GM18951 (cell line): ENCODE results near the gene XPNPEP2.

Experiments
- POLR2A ChIP-seq: IDR thresholded peaks from 4 replicates; pipeline ENCODE4 v1.6.1; 2011; ENCODE audit warnings: mild to moderate bottlenecking; ENCODE audit not compliant: insufficient read length, insufficient read depth; ENCODE audit errors: extremely low read depth
- in situ Hi-C: fragments of 300-500 bp; cut with MboI; formaldehyde crosslinking; loops from one replicate; pipeline ENCODE4 v1.12.0; 2022; ENCODE audit warnings: low sequenced_read_pairs, mixed read lengths, inconsistent platforms; ENCODE audit not compliant: unreplicated experiment

XPNPEP2 gene

GRCh38 chrX:129781680-129782495, 43.1 kb downstream of the XPNPEP2 start:
- in situ Hi-C loops: no loop called here
- TF ChIP-seq POLR2A: no peak

DNA sequence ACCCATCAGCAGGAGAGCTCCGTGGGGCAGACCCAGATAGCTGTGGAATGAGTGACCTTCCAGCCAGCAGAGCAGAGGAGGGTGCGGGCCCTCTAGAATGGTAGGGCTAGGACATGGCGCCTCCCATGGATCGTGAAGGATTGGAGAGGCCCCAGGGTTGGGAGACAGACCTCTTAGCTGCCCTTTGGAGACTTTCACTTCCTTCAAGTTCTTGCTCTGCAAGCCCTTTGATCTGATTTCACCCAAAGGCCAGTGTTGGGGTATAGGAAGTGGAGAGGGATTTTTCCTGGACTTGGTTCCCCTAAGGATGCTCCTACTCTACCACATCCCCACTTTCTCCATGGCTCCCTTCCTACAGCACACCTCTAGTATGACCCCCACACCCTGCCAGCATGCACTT, 43.9 kb downstream of the XPNPEP2 start:
- in situ Hi-C loops: no loop called here
- no peak for TF ChIP-seq POLR2A

GRCh38 chrX:129783291-129783713, 44.5 kb downstream of the XPNPEP2 start:
- in situ Hi-C loops: no loop called here
- TF ChIP-seq POLR2A: no peak

GRCh38 chrX:129784371-129784770, 45.6 kb downstream of the XPNPEP2 start:
- in situ Hi-C loops: no loop called here
- TF ChIP-seq POLR2A: no peak

DNA sequence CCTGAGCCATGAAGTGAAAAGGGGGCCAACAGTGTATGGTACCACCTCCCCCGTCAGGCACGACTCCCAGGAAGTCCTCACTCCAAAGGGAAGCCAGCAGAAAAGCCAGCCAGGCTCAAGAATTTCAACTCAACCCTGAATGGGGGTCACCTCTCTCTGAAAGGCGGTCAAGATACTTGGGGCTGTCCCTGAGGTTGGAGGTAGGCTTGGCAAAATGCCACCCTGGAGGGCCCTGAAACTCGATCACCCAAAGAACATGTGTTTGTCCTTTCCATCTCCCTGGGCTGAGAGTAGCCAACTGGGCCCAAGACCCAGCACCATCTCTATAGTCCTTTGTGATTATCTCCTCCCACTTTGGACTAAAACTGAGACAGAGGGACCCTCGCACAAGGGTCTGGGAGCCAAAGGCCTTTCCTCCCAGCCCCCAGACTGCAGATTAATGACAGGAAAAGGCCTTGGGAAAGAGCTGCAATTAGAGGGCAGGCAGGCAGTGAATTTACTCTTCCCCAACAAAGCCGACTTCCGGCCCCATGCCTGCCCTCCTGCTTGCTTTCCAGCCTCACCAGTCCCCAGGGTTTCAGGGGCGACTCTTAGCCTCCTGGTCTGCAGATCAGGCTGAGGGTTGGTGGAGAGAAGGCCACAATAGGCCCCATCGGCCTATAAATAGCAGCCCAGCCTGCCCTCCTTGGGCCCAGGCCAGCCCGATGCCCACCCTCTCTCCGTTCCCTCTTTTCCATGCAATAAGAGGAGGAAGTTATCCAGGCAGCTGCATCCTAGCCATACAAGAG, 46.6 kb downstream of the XPNPEP2 start:
- in situ Hi-C loops: no loop called here
- no peak for TF ChIP-seq POLR2A

DNA sequence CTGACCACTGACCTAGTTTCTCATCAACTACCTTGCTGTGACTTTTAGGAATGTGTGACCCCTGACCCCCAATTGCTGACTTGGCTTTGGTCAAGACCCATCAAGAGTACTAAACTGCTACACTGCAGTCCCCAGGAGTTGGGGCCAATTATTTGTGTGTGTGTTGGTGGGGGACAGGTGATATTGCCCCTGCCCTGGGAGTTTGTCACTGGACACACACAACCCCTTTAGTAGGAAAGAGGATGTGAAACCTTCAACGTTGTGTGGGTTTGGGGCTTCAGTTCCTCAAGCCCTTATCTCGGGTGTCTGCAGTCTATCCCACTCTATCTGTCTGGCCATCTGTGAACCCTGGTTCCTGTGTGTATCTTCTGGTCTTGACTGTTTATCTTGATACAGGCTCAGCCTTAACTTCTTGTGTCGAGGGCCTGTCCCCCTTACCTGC, 47.5 kb downstream of the XPNPEP2 start:
- TF ChIP-seq POLR2A: no peak
- in situ Hi-C loops: no loop called here

GRCh38 chrX:129787336-129788055, 48.7 kb downstream of the XPNPEP2 start:
- TF ChIP-seq POLR2A: no peak
- in situ Hi-C loops: no loop called here

GRCh38 chrX:129788527-129788926, 49.7 kb downstream of the XPNPEP2 start:
- in situ Hi-C loops: no loop called here
- no peak for TF ChIP-seq POLR2A

- in situ Hi-C loops: no loop called here
- no peak for TF ChIP-seq POLR2A
These were observed 51.4 kb downstream of the XPNPEP2 start for GRCh38 chrX:129790146-129790545.

DNA sequence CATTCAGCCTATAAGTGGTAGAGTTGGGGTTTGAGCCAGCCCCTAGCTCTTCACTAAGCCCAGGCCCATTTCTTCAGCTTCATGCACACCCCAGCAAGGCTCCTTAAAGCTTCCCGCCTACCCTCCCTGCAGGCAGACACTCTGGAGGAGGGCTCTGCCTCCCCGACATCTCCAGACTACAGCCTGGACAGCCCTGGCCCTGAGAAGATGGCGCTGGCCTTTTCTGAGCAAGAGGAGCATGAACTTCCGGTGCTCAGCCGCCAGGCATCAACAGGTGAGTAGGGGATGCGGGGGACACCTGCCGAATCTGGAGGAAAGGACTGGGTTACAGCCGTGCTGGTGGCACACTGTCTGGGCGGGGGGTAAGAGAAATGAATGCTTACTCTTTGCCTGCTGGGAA, 52.0 kb downstream of the XPNPEP2 start:
- in situ Hi-C loops: no loop called here
- TF ChIP-seq POLR2A: no peak

GRCh38 chrX:129791336-129791735, 52.6 kb downstream of the XPNPEP2 start:
- in situ Hi-C loops: no loop called here

DNA sequence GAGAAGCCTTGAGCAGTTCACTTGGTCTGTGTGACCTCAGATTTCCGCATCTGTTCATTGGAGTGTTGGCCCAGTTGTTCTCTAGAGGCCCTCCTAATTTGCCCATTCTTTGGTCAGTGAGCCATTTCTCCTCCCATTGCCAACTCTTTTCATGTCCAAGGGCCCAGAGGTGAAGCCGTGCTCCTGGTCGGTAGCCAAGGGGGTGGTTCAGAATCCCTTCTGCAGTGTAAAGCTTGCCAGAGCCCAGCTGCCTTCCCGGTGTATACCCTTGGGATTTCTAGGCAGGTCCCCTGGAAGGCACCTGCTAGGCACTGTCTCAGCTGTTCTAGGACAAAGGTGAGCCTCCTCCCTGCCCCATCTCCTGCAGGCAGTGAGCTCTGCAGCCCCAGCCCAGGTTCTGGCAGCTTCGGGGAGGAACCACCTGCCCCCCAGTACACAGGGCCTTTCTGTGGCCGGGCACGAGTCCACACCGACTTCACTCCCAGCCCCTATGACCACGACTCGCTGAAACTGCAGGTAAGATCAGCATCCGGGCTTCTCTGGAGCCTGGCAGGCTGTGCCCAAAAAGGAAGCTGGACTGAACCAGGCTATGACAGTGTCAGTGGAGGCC, 53.3 kb downstream of the XPNPEP2 start:
- no peak for TF ChIP-seq POLR2A
- in situ Hi-C loops: no loop called here

More at GRCh38 chrX:129791336-129791735, 52.6 kb downstream of the XPNPEP2 start:
- no peak for TF ChIP-seq POLR2A
